Mesendoderm (in vitro differentiated cells): Measurements from ENCODE around the gene INSIG2.
A peak's percentile ranks its signal among the peaks of the same experiment; 100 is the strongest.

Experiments
- DNase-seq: peaks from one replicate; pipeline ENCODE4 v3.0.0; 2013
- H2AK5ac ChIP-seq: 2 replicates; pipeline ENCODE4 v1.6.1; 2013; ENCODE audit warnings: low read length, inconsistent platforms
- H2BK120ac ChIP-seq: 2 replicates; pipeline ENCODE4 v1.6.1; 2013; ENCODE audit warnings: low read depth, mild to moderate bottlenecking, low read length, moderate library complexity, mixed read lengths
- H2BK15ac ChIP-seq: replicated peaks from 2 replicates; pipeline ENCODE4 v1.6.1; 2013; ENCODE audit warnings: low read depth, mild to moderate bottlenecking, moderate library complexity
- H2BK5ac ChIP-seq: 2 replicates; pipeline ENCODE4 v1.6.1; 2013; ENCODE audit warnings: low read length, inconsistent platforms
- H3K18ac ChIP-seq: 2 replicates; pipeline ENCODE4 v1.6.1; 2013; ENCODE audit warnings: mild to moderate bottlenecking, low read length, mixed read lengths
- H3K23ac ChIP-seq: one replicate; pipeline ENCODE4 v1.6.1; 2013; ENCODE audit warnings: low read length
- H3K27ac ChIP-seq: 2 replicates; pipeline ENCODE4 v1.5.1; 2013; ENCODE audit warnings: low read depth, mild to moderate bottlenecking, inconsistent platforms, low read length, moderate library complexity
- H3K27me3 ChIP-seq: 2 replicates; pipeline ENCODE4 v1.6.1; 2013; ENCODE audit warnings: low read length, control low read depth, mild to moderate bottlenecking, inconsistent platforms; ENCODE audit not compliant: insufficient read depth, poor library complexity
- H3K36me3 ChIP-seq: 2 replicates; pipeline ENCODE4 v1.6.1; 2013; ENCODE audit warnings: low read length, inconsistent platforms; ENCODE audit not compliant: control insufficient read depth, insufficient read depth
- H3K4ac ChIP-seq: one replicate; pipeline ENCODE4 v1.6.1; 2013; ENCODE audit warnings: low read depth, mild to moderate bottlenecking, low read length, moderate library complexity
- H3K4me1 ChIP-seq: 2 replicates; pipeline ENCODE4 v1.6.1; 2013; ENCODE audit warnings: low read depth, low read length, inconsistent platforms; ENCODE audit not compliant: control insufficient read depth
- H3K4me2 ChIP-seq: 2 replicates; pipeline ENCODE4 v1.6.1; 2013; ENCODE audit warnings: low read length
- H3K4me3 ChIP-seq: 2 replicates; pipeline ENCODE4 v1.5.1; 2013; ENCODE audit warnings: mild to moderate bottlenecking, low read length
- H3K56ac ChIP-seq: one replicate; pipeline ENCODE4 v1.6.1; 2013; ENCODE audit warnings: low read length
- H3K79me1 ChIP-seq: 2 replicates; pipeline ENCODE4 v1.6.1; 2013; ENCODE audit warnings: low read length, inconsistent platforms
- H3K79me2 ChIP-seq: 2 replicates; pipeline ENCODE4 v1.6.1; 2013; ENCODE audit warnings: mild to moderate bottlenecking, low read length; ENCODE audit not compliant: control insufficient read depth, insufficient read depth
- H3K9ac ChIP-seq: 2 replicates; pipeline ENCODE4 v1.6.1; 2013; ENCODE audit warnings: low read length, inconsistent platforms
- H4K5ac ChIP-seq: one replicate; pipeline ENCODE4 v1.6.1; 2013; ENCODE audit warnings: low read length
- H4K8ac ChIP-seq: one replicate; pipeline ENCODE4 v1.6.1; 2013; ENCODE audit warnings: low read depth, mild to moderate bottlenecking, control low read depth, low read length, moderate library complexity
- WGBS: extraction: QIAGEN DNeasy Blood & Tissue Kit; methylation state at CpG from one replicate; pipeline ENCODE4 v1.1.7; 2013; ENCODE audit warnings: low lambda C conversion rate, missing lambda C conversion rate; ENCODE audit not compliant: insufficient coverage; ENCODE audit errors: extremely low coverage; 5-methylcytosine and 5-hydroxymethylcytosine counted together

INSIG2 gene

DNA sequence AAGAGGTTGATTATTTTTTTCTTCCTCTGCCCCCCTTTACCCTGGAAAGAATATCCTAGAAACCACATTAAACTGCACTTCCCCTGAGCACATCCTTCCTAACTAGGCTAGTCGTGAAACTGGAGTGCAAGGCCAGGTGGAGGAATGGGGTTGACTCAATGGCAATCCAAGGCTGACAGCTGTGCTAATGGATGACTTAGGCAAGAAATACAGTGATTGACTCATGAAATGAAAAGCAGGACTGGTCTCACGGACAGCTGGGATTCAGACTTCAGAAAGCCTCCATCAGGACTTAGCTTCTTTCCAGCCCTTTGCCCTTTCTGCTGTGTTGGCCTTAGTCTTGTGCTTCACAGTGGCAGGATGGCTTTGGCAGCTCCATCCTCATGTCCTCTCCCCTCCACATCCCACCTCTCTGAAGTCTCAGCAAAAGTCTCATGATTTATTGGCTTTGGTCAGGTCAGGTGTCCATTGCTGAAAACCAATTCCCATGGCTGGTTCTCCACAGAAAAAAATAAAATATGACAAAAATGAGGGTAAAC, 33.8 kb downstream of the INSIG2 start:
- no peak overlapping the region for H4K5ac ChIP-seq
- no peak overlapping the region for H3K9ac ChIP-seq
- no peak overlapping the region for H3K23ac ChIP-seq
- no CpG with 5 or more reads among the region's 2 CpGs for WGBS
- no peak overlapping the region for H3K4me3 ChIP-seq
- no peaks in the 10 kb centered on the region for H3K36me3 ChIP-seq
- H2BK15ac ChIP-seq = no peak overlapping the region
- no peaks in the 10 kb centered on the region for H3K27me3 ChIP-seq
- H3K4me2 ChIP-seq = no peak overlapping the region
- no peak overlapping the region for H4K8ac ChIP-seq
- no peak overlapping the region for H3K27ac ChIP-seq
- no peaks in the 10 kb centered on the region for H3K4me1 ChIP-seq
- H2AK5ac ChIP-seq = no peak overlapping the region
- no peak overlapping the region for H3K18ac ChIP-seq
- H3K56ac ChIP-seq = no peak overlapping the region
- H3K79me1 ChIP-seq = no peaks in the 10 kb centered on the region
- H3K4ac ChIP-seq = no peak overlapping the region
- H3K79me2 ChIP-seq = no peaks in the 10 kb centered on the region
- no peak overlapping the region for H2BK120ac ChIP-seq
- DNase-seq = no peak
- no peak overlapping the region for H2BK5ac ChIP-seq

DNA sequence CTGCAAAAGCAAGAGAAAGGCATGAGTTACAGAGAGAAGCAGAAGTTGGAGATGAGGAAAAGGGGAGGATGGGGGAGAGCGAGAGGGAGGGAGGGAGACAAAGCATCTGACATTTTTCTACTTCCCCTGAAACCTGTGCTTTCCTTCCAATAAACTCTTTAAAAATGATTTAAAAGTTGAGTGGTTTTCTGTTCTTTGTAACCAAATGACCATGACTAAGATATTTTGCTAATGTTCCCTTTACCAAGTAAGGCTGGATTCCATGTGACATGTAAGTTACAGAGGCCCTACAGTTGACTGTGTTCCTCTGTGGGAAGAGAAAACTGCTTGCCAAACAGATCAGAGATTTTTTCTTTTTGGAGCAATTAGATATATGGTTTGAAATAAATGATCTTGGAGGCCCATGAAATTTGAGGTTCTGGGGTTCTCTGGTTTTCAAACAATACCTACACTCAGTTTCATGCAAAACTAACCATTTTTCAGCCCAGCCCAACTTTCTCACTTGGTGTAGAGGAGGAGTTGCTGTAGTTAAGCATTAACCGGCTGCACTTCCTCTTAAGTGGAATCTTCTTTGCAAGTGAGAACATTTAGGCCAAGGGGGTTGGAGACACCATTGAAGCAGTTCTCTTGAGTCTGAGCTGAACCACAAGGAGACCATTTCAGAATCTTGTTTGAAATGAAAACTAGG, 34.5 kb downstream of the INSIG2 start:
- Histone ChIP-seq H3K4me1 (no peaks in the 10 kb centered on the region), H3K27me3 (no peaks in the 10 kb centered on the region), H2BK5ac (no peak overlapping the region), H3K4ac (no peak overlapping the region), H3K23ac (no peak overlapping the region), H3K56ac (no peak overlapping the region), H4K8ac (no peak overlapping the region), H3K4me2 (no peak overlapping the region), H3K27ac (no peak overlapping the region), H3K79me2 (no peaks in the 10 kb centered on the region), H3K79me1 (no peaks in the 10 kb centered on the region), H3K4me3 (no peak overlapping the region), H3K36me3 (no peaks in the 10 kb centered on the region), H3K18ac (no peak overlapping the region), H2BK120ac (no peak overlapping the region), H3K9ac (no peak overlapping the region), H4K5ac (no peak overlapping the region), H2BK15ac (no peak overlapping the region), H2AK5ac (no peak overlapping the region)
- peak; percentile 41 for DNase-seq
- no CpG with 5 or more reads among the region's 2 CpGs for WGBS

DNA sequence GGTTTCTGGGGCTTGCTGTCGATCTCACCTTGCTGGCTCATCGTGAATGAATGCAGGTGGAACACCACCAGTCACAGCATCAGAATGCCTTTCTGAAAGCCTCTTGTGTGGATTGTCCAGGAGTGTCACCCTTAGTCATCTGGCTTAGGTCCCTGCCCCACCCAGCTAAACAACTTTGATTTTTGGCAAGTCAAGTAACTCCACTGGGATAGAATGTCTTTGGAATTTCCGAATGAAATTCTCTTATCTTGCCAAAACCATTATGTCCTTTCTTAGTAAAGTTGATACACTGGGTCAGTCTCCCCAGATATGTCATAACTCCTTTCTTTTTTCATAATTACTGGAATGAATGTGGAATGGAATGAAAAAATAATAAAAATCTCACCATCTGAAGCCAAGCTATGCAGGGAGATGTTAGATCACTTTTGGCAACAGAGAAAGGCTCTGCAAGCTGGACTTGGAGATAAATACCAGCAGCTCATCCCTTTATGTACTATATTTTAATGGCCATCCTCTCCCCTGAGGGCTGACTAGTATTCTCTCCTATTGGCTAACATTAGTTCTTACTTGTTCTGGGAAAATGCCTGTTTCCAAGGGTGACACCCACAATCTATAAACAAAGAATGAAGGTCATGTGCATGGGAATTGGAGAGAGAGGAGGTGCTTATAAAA, 35.4 kb downstream of the INSIG2 start:
- no peak overlapping the region for H2AK5ac ChIP-seq
- WGBS = no CpG with 5 or more reads among the region's 3 CpGs
- H3K79me2 ChIP-seq = no peaks in the 10 kb centered on the region
- H4K5ac ChIP-seq = no peak overlapping the region
- no peak overlapping the region for H2BK15ac ChIP-seq
- no peak overlapping the region for H3K4ac ChIP-seq
- H3K4me3 ChIP-seq = no peak overlapping the region
- no peaks in the 10 kb centered on the region for H3K36me3 ChIP-seq
- no peak overlapping the region for H3K27ac ChIP-seq
- H3K4me2 ChIP-seq = no peak overlapping the region
- no peaks in the 10 kb centered on the region for H3K79me1 ChIP-seq
- H3K9ac ChIP-seq = no peak overlapping the region
- no peaks in the 10 kb centered on the region for H3K27me3 ChIP-seq
- peak; percentile 48 for DNase-seq
- H3K4me1 ChIP-seq = no peaks in the 10 kb centered on the region
- no peak overlapping the region for H3K56ac ChIP-seq
- no peak overlapping the region for H2BK120ac ChIP-seq
- no peak overlapping the region for H3K23ac ChIP-seq
- H2BK5ac ChIP-seq = no peak overlapping the region
- H4K8ac ChIP-seq = no peak overlapping the region
- no peak overlapping the region for H3K18ac ChIP-seq

DNA sequence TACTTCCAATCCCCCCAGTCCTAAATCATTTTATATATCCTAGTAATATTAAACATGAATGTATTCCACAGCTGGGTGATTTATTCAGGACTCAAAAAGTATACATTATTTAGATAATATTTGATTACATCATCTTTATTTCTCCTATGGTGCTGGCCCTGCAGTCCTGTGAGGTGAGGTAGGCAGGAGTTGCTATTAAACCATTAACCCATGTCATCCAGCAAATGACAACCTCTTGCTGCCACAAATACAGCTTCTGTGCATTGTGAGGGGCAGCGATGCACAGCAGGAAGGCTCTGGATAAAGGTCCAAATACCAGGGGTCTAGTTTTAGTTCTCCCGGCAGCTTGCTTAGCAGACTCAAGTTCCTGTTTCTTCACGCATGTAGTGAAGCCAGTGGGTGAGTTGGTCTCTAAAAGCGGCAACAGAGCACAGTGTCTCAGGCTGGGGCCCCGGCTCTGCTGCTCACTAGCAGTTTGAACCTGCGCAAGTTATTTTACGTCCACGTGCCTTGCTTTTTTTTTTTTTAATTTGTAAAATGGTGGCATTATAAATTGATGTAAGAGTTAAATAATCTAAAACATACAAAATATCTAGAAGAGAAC, 36.1 kb downstream of the INSIG2 start:
- no peak overlapping the region for H3K4me2 ChIP-seq
- no peak overlapping the region for H3K4me3 ChIP-seq
- no peak overlapping the region for H3K9ac ChIP-seq
- no peak overlapping the region for H2BK5ac ChIP-seq
- no peaks in the 10 kb centered on the region for H3K36me3 ChIP-seq
- no peaks in the 10 kb centered on the region for H3K79me2 ChIP-seq
- no peak overlapping the region for H4K8ac ChIP-seq
- H4K5ac ChIP-seq = no peak overlapping the region
- no peak overlapping the region for H3K27ac ChIP-seq
- H3K56ac ChIP-seq = no peak overlapping the region
- H3K4ac ChIP-seq = no peak overlapping the region
- DNase-seq = no peak
- no peak overlapping the region for H2AK5ac ChIP-seq
- no peaks in the 10 kb centered on the region for H3K79me1 ChIP-seq
- H3K18ac ChIP-seq = no peak overlapping the region
- H3K27me3 ChIP-seq = no peaks in the 10 kb centered on the region
- no peak overlapping the region for H2BK120ac ChIP-seq
- H2BK15ac ChIP-seq = no peak overlapping the region
- no peak overlapping the region for H3K23ac ChIP-seq
- no CpG with 5 or more reads among the region's 8 CpGs for WGBS
- H3K4me1 ChIP-seq = no peaks in the 10 kb centered on the region

DNA sequence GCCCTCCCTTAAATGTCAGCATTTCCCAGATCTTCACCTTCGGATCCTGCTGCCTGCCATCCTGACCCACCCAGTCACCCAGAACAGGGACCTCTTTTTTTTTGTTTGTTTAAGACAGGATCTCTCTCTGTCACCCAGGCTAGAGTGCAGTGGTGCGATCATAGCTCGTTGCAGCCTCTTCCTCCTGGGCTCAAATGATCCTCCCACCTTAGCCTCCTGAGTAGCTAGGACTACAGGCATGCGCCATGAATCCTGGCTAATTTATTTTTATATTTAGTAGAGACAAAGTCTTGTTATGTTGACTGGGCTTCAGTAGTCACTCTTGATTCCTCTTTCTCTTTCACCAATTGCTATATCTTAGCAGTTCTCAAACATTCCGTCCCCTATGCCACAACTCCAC, 39.0 kb downstream of the INSIG2 start:
- no peak overlapping the region for H3K27ac ChIP-seq
- H3K4me3 ChIP-seq = no peak overlapping the region
- H3K23ac ChIP-seq = no peak overlapping the region
- no peak overlapping the region for H2BK15ac ChIP-seq
- no peak overlapping the region for H2AK5ac ChIP-seq
- no peak overlapping the region for H4K8ac ChIP-seq
- no peak overlapping the region for H3K9ac ChIP-seq
- H3K4me1 ChIP-seq = no peaks in the 10 kb centered on the region
- WGBS = no CpG with 5 or more reads among the region's 5 CpGs
- DNase-seq = no peak
- no peak overlapping the region for H3K4me2 ChIP-seq
- no peak overlapping the region for H3K4ac ChIP-seq
- H3K36me3 ChIP-seq = no peaks in the 10 kb centered on the region
- no peak overlapping the region for H2BK120ac ChIP-seq
- H2BK5ac ChIP-seq = no peak overlapping the region
- no peak overlapping the region for H4K5ac ChIP-seq
- H3K79me1 ChIP-seq = no peaks in the 10 kb centered on the region
- no peaks in the 10 kb centered on the region for H3K27me3 ChIP-seq
- no peaks in the 10 kb centered on the region for H3K79me2 ChIP-seq
- no peak overlapping the region for H3K18ac ChIP-seq
- H3K56ac ChIP-seq = no peak overlapping the region
